Peyer's patch (tissue), 4 donors: ENCODE results near the gene FHL3.
"Not testable (repeated sequence)": the region's sequence is repeated elsewhere in the genome, so short reads cannot be mapped to it uniquely, and the experiment has no call there.

ENCODE experiments used
- POLR2A ChIP-seq, 2 donors: fragments of 450-650 bp; IDR thresholded peaks; one replicate each; pipeline ENCODE4 v1.5.1; 2017; ENCODE audit warnings: antibody characterized with exemption in 2 of 2, mild to moderate bottlenecking in 2 of 2, moderate library complexity in 2 of 2
- TF ChIP-seq, protein P1 (sequence below), 6 experiments: fragments of 450-650 bp in 4 of 6; fragments of 200-600 bp in 2 of 6; sonication (generic) in 1 of 6; IDR thresholded peaks; one replicate each; pipeline ENCODE4 v1.5.1; 2017 to 2019; ENCODE audit warnings: antibody characterized with exemption in 6 of 6, mild to moderate bottlenecking in 3 of 6, moderate library complexity in 1 of 6

DNA sequence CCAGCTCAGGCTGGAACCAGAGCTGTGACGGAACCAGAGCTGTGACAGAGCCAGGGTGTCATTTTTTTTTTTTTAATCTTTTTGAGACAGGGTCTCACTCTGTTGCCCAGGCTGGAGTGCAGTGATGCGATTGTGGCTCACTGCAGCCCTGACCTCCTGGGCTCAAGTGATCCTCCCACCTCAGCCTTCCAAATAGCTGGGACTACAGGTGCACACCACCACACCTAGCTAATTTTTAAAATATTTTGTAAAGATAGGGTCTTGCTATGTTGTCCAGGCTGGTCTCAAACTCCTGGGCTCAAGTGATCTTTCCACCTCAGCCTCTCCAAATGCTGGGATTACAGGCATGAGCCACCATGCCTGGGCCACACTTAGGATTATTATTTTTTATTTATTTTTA is 27.7 kb upstream of the FHL3 start:
- TF ChIP-seq, protein P1, sequence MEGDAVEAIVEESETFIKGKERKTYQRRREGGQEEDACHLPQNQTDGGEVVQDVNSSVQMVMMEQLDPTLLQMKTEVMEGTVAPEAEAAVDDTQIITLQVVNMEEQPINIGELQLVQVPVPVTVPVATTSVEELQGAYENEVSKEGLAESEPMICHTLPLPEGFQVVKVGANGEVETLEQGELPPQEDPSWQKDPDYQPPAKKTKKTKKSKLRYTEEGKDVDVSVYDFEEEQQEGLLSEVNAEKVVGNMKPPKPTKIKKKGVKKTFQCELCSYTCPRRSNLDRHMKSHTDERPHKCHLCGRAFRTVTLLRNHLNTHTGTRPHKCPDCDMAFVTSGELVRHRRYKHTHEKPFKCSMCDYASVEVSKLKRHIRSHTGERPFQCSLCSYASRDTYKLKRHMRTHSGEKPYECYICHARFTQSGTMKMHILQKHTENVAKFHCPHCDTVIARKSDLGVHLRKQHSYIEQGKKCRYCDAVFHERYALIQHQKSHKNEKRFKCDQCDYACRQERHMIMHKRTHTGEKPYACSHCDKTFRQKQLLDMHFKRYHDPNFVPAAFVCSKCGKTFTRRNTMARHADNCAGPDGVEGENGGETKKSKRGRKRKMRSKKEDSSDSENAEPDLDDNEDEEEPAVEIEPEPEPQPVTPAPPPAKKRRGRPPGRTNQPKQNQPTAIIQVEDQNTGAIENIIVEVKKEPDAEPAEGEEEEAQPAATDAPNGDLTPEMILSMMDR (IDR thresholded peaks at IDR 0.05), result not testable (repeated sequence)
- not testable (repeated sequence) for TF ChIP-seq POLR2A (IDR thresholded peaks at IDR 0.05)
